Suprapubic skin (tissue), 4 donors: ENCODE data around the gene FAM174B.

Experiments used
- CTCF ChIP-seq, 2 donors: fragments of 200-600 bp in 1 of 2; fragments of 450-650 bp in 1 of 2; sonication (generic) in 1 of 2; IDR thresholded peaks; one replicate each; pipeline ENCODE4 v1.5.1; 2016 to 2019; ENCODE audit warnings: antibody characterized with exemption in 2 of 2, mild to moderate bottlenecking in 1 of 2, moderate library complexity in 1 of 2
- EP300 ChIP-seq: sonication (generic); formaldehyde crosslinking; IDR thresholded peaks from one replicate; pipeline ENCODE4 v1.6.1; 2017; ENCODE audit warnings: antibody characterized with exemption
- POLR2A ChIP-seq, 2 donors: fragments of 450-650 bp; IDR thresholded peaks; one replicate each; pipeline ENCODE4 v1.6.1; 2017; ENCODE audit warnings: antibody characterized with exemption in 2 of 2, mild to moderate bottlenecking in 2 of 2, moderate library complexity in 2 of 2
- POLR2AphosphoS5 ChIP-seq, 3 donors: sonication (generic); formaldehyde crosslinking; IDR thresholded peaks; one replicate each; pipeline ENCODE4 v1.6.1; 2017; ENCODE audit warnings: antibody characterized with exemption in 3 of 3

- TF ChIP-seq CTCF (IDR thresholded peaks at IDR 0.05): no peak
- TF ChIP-seq POLR2A (IDR thresholded peaks at IDR 0.05): no peak
- TF ChIP-seq POLR2AphosphoS5 (IDR thresholded peaks at IDR 0.05): no peak
- TF ChIP-seq EP300: no peak
Observed at GRCh38 chr15:92638291-92638708, 17.3 kb downstream of the FAM174B start.
